Inflammatory macrophage (primary cell): ENCODE measurements around the gene CDC7.
A peak's percentile ranks its signal among the peaks of the same experiment; 100 is the strongest.
"Not testable (repeated sequence)": the region's sequence is repeated elsewhere in the genome, so short reads cannot be mapped to it uniquely, and the experiment has no call there.

Experiments
- DNase-seq, 2 donors: peaks; one replicate each; pipeline ENCODE4 v3.0.0-alpha.2; 2020 to 2022
- total RNA-seq, 18 experiments: gene quantifications; one replicate each; lab custom pipeline; 2026; ENCODE audit warnings: mixed read lengths in 6 of 18, inconsistent platforms in 2 of 18; lab: John Stamatoyannopoulos, UW

Gene CDC7
- 0.80 to 8.4 (median 4.8) reads per million in 18 experiments for total RNA-seq

GRCh38 chr1:91500756-91501522 is at the start of gene CDC7:
Gene CDC7 (plus strand): TSS chr1:91500851. CDS start chr1:91501717, 866 bp downstream.
- peak; percentile 77 to 79 for DNase-seq

- no peak for DNase-seq
These were observed 46.5 kb upstream of the CDC7 start for GRCh38 chr1:91454136-91454535.

DNA sequence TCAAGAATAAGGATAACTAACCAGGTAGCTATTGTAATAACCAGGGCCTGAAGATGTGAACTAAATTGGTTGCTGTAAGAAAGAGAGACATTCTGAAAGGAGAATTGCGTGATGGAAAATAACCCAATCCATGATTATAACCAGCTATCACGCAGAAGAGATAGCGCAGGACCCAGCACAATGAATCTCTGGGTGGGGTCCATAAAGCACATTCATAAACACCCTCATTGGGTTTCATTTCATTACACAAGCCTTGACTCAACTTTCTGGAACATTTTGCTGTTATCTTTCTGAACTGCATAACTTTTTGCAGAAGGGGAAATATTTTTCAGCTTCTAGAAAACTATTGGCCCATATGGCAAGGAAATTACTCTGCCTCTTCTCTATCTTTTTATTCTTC is 45.3 kb upstream of the CDC7 start:
- no peak for DNase-seq

GRCh38 chr1:91455896-91456295 is 44.8 kb upstream of the CDC7 start:
- DNase-seq = no peak

DNA sequence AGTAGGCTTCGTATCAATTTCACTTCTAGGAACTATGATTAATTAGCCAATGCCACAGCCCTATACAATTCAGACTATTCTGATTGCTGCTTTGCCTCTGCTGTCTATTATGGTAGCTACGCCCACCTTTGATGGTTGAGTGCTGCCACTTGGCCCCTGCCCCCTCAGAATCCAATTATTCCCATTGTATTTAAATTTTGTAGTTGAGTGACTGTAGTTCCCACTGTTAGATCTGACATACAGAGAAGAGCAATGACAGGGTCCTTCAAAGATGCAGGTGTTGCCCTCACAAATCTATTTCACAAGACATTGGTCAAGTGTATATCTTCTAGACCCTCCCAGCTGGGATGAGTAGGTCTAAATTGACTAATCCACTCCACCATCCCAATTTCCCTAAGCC is 35.3 kb upstream of the CDC7 start:
- not testable (repeated sequence) for DNase-seq

GRCh38 chr1:91476533-91477217 is 24.0 kb upstream of the CDC7 start:
- no peak for DNase-seq

DNA sequence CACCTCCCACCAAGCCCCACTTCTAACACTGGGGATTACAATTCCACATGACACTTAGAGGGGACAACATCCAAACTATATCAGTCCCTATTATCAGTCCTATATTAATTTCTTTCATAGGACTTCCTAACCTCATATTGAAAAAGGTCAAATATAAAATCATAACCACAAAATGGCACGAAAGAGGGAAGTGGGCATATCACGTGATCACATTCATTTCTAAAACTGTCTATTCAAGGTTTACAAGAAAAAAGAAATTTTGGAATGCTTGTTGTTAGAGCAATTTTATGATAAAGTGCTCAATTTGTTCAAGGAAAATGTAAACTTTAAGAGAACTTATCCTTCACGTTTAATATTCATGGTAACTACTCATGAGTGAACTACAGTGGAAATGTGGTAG is 13.2 kb upstream of the CDC7 start:
- DNase-seq = no peak

- no peak for DNase-seq
These were observed 10.2 kb upstream of the CDC7 start for GRCh38 chr1:91490501-91490900.

DNA sequence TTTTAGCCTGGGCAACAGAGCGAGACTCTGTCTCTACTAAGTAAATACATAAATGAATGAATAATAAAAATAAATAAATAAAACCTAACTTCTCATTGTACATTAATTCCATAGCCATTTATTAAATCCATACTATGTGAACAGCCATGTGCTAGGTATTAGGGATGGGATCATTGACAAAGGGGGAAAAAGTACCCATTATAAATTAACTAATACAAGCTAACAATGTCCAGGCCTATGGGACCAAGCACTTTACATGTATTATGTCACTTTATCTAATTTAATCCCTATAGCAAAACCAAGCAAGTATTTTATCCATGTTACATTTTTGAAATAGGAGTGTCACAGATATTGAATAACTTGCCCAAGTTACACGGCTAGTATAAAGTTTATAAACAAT is 2.6 kb upstream of the CDC7 start:
- DNase-seq = no peak

DNA sequence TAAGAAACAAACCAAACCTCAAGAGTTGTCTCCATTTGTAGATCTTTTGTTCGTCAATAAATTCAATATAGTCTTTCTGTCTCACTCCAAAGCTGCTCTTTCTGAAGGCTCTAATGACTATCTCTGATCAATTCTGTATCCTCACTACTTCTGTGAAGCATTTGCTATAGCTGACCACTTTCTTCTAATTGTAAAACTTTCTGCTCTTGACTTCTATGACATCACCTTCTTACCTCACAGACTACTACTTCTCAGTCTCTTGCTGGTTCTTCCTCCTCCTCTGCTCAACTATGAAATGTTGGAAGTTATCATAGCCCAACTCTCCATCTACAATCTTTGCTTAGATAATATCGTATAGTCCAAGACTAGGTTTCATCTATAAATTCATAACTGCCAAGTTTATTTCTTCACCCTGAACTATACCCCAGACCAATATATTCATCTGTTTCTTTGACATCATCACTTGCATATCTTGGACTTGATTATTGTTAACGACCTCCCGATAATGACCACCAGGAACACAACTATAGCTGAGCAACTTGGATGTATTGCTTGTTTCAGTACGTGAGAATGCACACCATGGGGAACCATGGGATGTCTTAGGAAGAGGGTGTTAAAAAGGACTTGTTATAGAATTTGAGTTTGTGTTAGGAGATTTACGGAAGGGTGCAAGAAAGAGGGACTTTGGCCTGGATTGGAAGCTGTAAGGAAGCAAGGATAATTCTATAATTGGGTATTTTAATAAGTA is 2.0 kb upstream of the CDC7 start:
- no peak for DNase-seq

DNA sequence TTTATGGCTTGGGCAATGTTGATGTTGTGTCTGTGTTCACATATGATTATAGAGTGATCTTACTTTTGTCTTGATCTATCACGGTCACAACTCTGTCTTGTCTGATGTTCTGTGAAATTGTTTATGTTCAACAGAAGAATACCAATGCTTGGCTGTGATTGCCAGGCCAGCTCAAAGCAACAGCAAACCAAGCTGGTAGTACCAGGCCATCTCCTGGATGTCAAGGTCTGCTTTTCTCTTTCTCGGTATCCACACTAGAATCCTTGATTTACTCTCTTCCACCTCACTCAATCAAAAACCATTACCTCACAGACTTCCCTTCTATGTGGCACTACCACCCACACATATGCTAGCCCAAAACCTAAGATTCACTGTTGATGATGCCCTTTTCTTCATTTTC is 1.3 kb upstream of the CDC7 start:
- no peak for DNase-seq

GRCh38 chr1:91499904-91500755 is 521 bp upstream of the CDC7 start:
- peak; percentile 17 to 21 for DNase-seq

- no peak for DNase-seq
These were observed 836 bp downstream of the CDC7 start for GRCh38 chr1:91501523-91501851.

DNA sequence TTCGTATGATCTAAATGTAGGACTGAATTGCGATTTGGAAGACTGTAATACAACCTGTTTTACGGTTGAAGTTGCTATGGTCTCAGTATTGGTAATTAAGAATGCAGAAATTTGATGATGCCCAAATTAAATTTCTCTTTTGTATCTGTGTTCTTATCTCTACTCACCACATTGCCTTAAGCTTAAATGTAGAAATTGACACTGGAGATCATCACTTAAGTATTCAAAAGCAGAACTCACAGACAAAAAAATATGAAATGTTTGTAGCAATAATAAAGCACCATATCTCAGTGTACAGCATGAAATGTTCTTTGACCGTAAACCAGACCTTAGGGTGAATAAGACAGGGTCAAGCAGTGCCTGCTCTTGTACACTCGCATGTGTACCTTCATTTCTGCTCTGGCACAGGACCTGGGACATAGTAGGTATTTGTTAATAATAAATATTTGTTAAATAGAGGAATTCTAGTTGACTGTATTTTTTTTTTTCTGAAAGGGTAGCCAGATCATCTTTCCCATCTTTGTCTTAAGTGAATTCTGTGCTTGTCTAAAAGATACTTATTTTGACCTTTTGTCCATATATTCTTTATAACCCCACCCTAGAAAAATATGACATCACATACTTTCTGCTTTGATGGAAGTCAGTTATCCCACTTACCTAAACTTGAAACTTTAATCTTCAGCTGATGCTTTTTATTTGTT is 1.5 kb downstream of the CDC7 start:
- DNase-seq = no peak

- no peak for DNase-seq
These were observed 2.1 kb downstream of the CDC7 start for GRCh38 chr1:91502672-91503184.

DNA sequence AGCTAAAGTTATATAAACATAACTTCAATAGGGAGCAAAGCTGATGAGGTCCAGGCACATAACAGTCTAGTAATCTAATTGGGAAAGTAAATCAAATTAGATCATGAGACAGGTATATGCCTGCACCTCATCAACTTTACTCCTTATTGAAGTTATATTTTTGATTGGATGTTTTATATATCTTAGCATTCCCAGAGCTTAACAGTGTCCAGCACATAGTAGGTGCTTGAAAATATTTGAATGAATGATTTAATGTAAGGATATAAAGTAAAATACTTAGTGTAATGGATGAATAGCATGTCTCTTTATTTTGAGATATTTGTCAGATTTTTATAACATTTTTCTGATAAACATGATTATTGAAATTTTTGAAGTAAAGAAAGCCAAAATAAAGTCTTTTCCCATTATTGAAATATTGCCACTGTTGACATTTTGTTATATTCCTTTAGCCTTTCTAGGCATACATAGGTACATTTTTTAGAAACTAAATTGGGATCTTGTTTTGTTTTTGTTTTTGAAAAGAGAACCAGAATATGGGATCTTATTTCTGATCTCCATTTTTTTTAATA is 2.8 kb downstream of the CDC7 start:
- DNase-seq = no peak

GRCh38 chr1:91503975-91504530 is 3.4 kb downstream of the CDC7 start:
- DNase-seq = no peak

- DNase-seq = no peak
These were observed 4.4 kb downstream of the CDC7 start for GRCh38 chr1:91505086-91505485.

- no peak for DNase-seq
These were observed 5.4 kb downstream of the CDC7 start for GRCh38 chr1:91506071-91506470.

- no peak for DNase-seq
These were observed 6.7 kb downstream of the CDC7 start for GRCh38 chr1:91507328-91507727.

DNA sequence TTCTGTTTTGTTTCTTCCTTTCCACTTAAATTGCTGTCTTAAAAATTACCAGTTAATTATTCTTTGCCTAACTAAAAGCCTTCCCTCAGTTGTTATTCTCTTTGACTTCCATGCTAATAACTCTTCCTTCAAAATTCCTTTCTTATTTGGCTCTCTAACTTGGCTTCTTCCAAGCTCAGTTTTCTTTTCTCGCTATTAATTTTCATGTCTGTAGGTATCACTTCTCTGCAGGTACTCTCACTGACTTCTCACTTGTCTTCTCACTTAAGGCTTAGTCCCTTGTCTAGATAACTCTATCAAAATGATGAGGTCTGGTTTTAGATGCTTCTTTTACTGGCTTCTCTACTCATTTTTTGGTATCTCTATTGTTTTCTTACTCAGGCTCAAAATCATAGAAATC is 10.1 kb downstream of the CDC7 start:
- DNase-seq = no peak
